ENCODE data around the gene CBX8.

- no peak for TF ChIP-seq POLR2A (IDR thresholded peaks at IDR 0.05)
- TF ChIP-seq, protein P1, sequence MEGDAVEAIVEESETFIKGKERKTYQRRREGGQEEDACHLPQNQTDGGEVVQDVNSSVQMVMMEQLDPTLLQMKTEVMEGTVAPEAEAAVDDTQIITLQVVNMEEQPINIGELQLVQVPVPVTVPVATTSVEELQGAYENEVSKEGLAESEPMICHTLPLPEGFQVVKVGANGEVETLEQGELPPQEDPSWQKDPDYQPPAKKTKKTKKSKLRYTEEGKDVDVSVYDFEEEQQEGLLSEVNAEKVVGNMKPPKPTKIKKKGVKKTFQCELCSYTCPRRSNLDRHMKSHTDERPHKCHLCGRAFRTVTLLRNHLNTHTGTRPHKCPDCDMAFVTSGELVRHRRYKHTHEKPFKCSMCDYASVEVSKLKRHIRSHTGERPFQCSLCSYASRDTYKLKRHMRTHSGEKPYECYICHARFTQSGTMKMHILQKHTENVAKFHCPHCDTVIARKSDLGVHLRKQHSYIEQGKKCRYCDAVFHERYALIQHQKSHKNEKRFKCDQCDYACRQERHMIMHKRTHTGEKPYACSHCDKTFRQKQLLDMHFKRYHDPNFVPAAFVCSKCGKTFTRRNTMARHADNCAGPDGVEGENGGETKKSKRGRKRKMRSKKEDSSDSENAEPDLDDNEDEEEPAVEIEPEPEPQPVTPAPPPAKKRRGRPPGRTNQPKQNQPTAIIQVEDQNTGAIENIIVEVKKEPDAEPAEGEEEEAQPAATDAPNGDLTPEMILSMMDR (IDR thresholded peaks at IDR 0.05): no peak
Observed at GRCh38 chr17:79833110-79833450, 36.2 kb upstream of the CBX8 start.

All from lower leg skin (tissue), 3 donors.